Fibroblast of lung (primary cell): ENCODE results near the gene DYRK1A. TPM values are rescaled to one million over a fixed set of nuclear protein-coding genes. Genes with fewer than 3 reads are reported as not detected.

ENCODE experiments used
- DNase-seq, 2 donors: peaks; one replicate each; pipeline versions ENCODE4 v3.0.0 to v3.0.0-alpha.2; 2010; ENCODE audit warnings: low read depth in 2 of 2
- H2AFZ ChIP-seq: 2 replicates; pipeline ENCODE4 v1.5.1; 2012; ENCODE audit warnings: low read length, control low read depth, inconsistent platforms
- H3K27ac ChIP-seq: 2 replicates; pipeline ENCODE4 v1.5.1; 2011; ENCODE audit warnings: low read length, control low read depth; ENCODE audit not compliant: insufficient read depth
- H3K27me3 ChIP-seq: 2 replicates; pipeline ENCODE4 v1.5.1; 2011; ENCODE audit warnings: mild to moderate bottlenecking, low read length; ENCODE audit not compliant: control insufficient read depth, insufficient read depth
- H3K36me3 ChIP-seq: 2 replicates; pipeline ENCODE4 v1.5.1; 2011; ENCODE audit warnings: low read length; ENCODE audit not compliant: control insufficient read depth, insufficient read depth
- H3K4me1 ChIP-seq: 2 replicates; pipeline ENCODE4 v1.5.1; 2011; ENCODE audit warnings: low read length; ENCODE audit not compliant: control insufficient read depth, insufficient read depth; ENCODE audit errors: extremely low read depth
- H3K4me2 ChIP-seq: 2 replicates; pipeline ENCODE4 v1.5.1; 2011; ENCODE audit warnings: low read length, control low read depth; ENCODE audit not compliant: insufficient read depth; ENCODE audit errors: extremely low read depth
- H3K4me3 ChIP-seq, 4 experiments: fragments of 200-600 bp in 1 of 4; sonication (generic) in 1 of 4; replicated peaks in 1 of 4; 2 replicates each; pipeline ENCODE4 v1.5.1; 2011 to 2016; ENCODE audit warnings: low read length in 4 of 4, low read depth in 3 of 4, mild to moderate bottlenecking in 3 of 4, control low read depth in 2 of 4, inconsistent platforms in 1 of 4, mixed read lengths in 1 of 4; ENCODE audit not compliant: insufficient read depth in 1 of 4; ENCODE audit errors: control extremely low read depth in 1 of 4
- H3K79me2 ChIP-seq: 2 replicates; pipeline ENCODE4 v1.5.1; 2012; ENCODE audit warnings: mild to moderate bottlenecking, low read length, inconsistent platforms; ENCODE audit not compliant: control insufficient read depth, insufficient read depth
- H3K9ac ChIP-seq: 2 replicates; pipeline ENCODE4 v1.5.1; 2011; ENCODE audit warnings: mild to moderate bottlenecking, low read length, control low read depth; ENCODE audit not compliant: insufficient read depth
- H3K9me3 ChIP-seq: 2 replicates; pipeline ENCODE4 v1.5.1; 2012; ENCODE audit warnings: low read depth, low read length; ENCODE audit not compliant: control insufficient read depth, insufficient read depth
- H4K20me1 ChIP-seq: 2 replicates; pipeline ENCODE4 v1.5.1; 2011; ENCODE audit warnings: low read length; ENCODE audit not compliant: control insufficient read depth, insufficient read depth; ENCODE audit errors: extremely low read depth
- EZH2 ChIP-seq: IDR thresholded peaks from 2 replicates; pipeline ENCODE4 v1.5.1; 2012; ENCODE audit warnings: low read length, control low read depth, mild to moderate bottlenecking; ENCODE audit errors: missing control alignments
- polyA plus RNA-seq, 2 donors: library from polyadenylated mRNA; depleted of rRNA in 1 of 2; stranded (reverse) in 1 of 2; unstranded in 1 of 2; fragments of >200 nt; gene quantifications; 2 replicates each; pipeline ENCODE4 v1.2.1, GENCODE V29; 2011 to 2012; ENCODE audit warnings: missing spikeins in 1 of 2
- total RNA-seq: library from RNA; depleted of rRNA; stranded (reverse); fragments of >200 nt; gene quantifications from 2 replicates; pipeline ENCODE4 v1.2.1, GENCODE V29; 2014
- TF ChIP-seq, protein P1 (sequence below), 2 donors: IDR thresholded peaks in 1 of 2; conservative IDR thresholded peaks in 1 of 2; 1 replicate in 1 of 2; 2 replicates in 1 of 2; pipeline ENCODE4 v1.5.1; 2011 to 2012; ENCODE audit warnings: low read length in 2 of 2, control low read depth in 1 of 2, inconsistent platforms in 1 of 2, low read depth in 1 of 2, mild to moderate bottlenecking in 1 of 2

DYRK1A gene
- total and polyA plus RNA-seq, 2 donors (not counting 1 experiment from before 2014, with no cell fraction given) = 45.9 to 64.1 TPM

DNA sequence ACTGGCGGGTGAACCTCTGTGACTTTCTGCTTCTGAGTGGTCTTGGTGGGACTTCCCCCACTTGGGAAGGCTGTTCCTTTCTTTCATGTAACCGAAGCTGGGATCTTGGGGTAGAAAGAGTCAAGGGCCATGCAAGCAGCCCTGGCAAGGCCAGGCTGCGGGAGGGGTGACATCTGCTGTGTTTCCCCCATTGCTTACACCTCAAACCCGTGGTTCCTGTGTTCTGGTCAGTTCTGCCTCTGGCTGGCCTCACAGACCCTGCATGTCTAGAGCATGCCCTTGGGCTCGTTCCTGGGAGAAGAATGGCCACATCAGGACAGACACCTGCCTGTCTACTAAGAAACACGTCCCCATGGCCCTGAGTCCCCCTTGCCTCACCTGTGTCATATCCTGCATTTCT is 207.7 kb downstream of the DYRK1A start:
- TF ChIP-seq, protein P1, sequence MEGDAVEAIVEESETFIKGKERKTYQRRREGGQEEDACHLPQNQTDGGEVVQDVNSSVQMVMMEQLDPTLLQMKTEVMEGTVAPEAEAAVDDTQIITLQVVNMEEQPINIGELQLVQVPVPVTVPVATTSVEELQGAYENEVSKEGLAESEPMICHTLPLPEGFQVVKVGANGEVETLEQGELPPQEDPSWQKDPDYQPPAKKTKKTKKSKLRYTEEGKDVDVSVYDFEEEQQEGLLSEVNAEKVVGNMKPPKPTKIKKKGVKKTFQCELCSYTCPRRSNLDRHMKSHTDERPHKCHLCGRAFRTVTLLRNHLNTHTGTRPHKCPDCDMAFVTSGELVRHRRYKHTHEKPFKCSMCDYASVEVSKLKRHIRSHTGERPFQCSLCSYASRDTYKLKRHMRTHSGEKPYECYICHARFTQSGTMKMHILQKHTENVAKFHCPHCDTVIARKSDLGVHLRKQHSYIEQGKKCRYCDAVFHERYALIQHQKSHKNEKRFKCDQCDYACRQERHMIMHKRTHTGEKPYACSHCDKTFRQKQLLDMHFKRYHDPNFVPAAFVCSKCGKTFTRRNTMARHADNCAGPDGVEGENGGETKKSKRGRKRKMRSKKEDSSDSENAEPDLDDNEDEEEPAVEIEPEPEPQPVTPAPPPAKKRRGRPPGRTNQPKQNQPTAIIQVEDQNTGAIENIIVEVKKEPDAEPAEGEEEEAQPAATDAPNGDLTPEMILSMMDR (conservative IDR thresholded peaks at IDR 0.05 in 1 of 2, IDR thresholded peaks at IDR 0.05 in 1 of 2; ENCODE audit: low read depth in 1 of 2, low read length in 2 of 2) = no peak
- TF ChIP-seq EZH2 = no peak
- DNase-seq = no peak
- Histone ChIP-seq H4K20me1 (no peaks in the 10 kb centered on the region), H3K27ac (no peak overlapping the region), H3K79me2 (no peaks in the 10 kb centered on the region), H3K4me2 (no peak overlapping the region), H3K4me3 (no peak overlapping the region), H3K4me1 (no peaks in the 10 kb centered on the region), H2AFZ (no peak overlapping the region), H3K9me3 (no peaks in the 10 kb centered on the region), H3K27me3 (peaks cover under 1% of the 10 kb centered on the region), H3K36me3 (no peaks in the 10 kb centered on the region), H3K9ac (no peak overlapping the region)

DNA sequence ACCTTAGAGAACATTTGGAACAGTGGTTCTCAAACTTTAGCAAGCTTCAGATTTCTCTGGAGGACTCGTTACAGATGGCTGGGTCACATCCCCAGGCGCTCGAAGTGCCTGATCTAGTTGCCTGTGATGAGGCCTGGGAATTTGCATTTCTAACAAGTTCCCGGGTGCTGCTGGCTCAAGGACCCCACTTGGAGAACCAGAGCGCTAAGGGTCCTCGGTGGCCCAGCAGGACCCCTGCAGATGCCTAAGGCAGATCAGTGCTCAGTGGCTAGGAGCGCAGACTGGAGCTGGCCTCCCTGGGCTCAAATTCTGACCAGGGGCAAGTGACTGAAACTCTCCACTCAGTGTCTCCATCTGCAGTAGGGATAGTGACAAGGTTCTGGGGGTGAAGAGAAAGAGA is 208.2 kb downstream of the DYRK1A start:
- Histone ChIP-seq H3K4me3 (no peak overlapping the region), H3K9me3 (no peaks in the 10 kb centered on the region), H3K4me1 (no peaks in the 10 kb centered on the region), H3K79me2 (no peaks in the 10 kb centered on the region), H3K27ac (no peak overlapping the region), H4K20me1 (no peaks in the 10 kb centered on the region), H3K4me2 (no peak overlapping the region), H3K27me3 (no peaks in the 10 kb centered on the region), H3K36me3 (no peaks in the 10 kb centered on the region), H2AFZ (no peak overlapping the region), H3K9ac (no peak overlapping the region)
- no peak for DNase-seq
- TF ChIP-seq, protein P1 (conservative IDR thresholded peaks at IDR 0.05 in 1 of 2, IDR thresholded peaks at IDR 0.05 in 1 of 2; ENCODE audit: low read depth in 1 of 2, low read length in 2 of 2) = no peak
- no peak for TF ChIP-seq EZH2

DNA sequence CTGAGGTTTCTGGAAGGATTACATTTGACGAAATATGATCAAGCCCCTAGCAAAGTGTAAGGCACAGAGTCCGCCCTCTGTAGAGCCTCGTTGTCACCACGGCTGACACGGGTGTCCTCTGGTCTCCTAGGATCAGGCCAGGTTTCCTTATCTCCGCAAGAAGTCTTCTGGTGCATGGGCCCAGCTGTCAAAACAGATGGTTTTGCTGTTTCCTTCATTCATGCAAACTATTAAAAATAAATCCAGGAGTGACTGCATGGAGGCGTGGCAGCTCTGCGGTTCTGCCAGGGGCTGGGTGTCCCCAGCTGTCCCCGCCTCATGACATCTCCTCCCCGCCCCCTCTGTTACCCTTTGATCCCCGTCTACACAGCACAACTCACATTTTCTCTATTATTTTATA is 209.0 kb downstream of the DYRK1A start:
- no peak overlapping the region for H3K27ac ChIP-seq
- H3K4me2 ChIP-seq = no peak overlapping the region
- TF ChIP-seq, protein P1 (conservative IDR thresholded peaks at IDR 0.05 in 1 of 2, IDR thresholded peaks at IDR 0.05 in 1 of 2; ENCODE audit: low read depth in 1 of 2, low read length in 2 of 2) = no peak
- no peak for TF ChIP-seq EZH2
- H4K20me1 ChIP-seq = no peaks in the 10 kb centered on the region
- no peak overlapping the region for H2AFZ ChIP-seq
- no peak overlapping the region for H3K4me3 ChIP-seq
- no peak overlapping the region for H3K9ac ChIP-seq
- H3K79me2 ChIP-seq = no peaks in the 10 kb centered on the region
- no peaks in the 10 kb centered on the region for H3K36me3 ChIP-seq
- H3K9me3 ChIP-seq = no peaks in the 10 kb centered on the region
- no peak for DNase-seq
- no peaks in the 10 kb centered on the region for H3K4me1 ChIP-seq
- no peaks in the 10 kb centered on the region for H3K27me3 ChIP-seq

Other genes with a start within 250 kb of the DYRK1A start
- gene VPS26C, start 99.4 kb upstream of the DYRK1A start, total RNA-seq = 68.8 and 84.4 TPM in 2 replicates
- 55.9 and 61.4 TPM in 2 replicates for gene VPS26C, start 99.4 kb upstream of the DYRK1A start, polyA plus RNA-seq